Measurements from ENCODE around the gene ZNF726. TPM values are rescaled to one million over a fixed set of nuclear protein-coding genes. Genes with fewer than 3 reads are reported as not detected.
"Not testable (repeated sequence)": the region's sequence is repeated elsewhere in the genome, so short reads cannot be mapped to it uniquely, and the experiment has no call there.

Gene ZNF726
- total RNA-seq, 1 experiment from 2014 or later = 0.11 TPM

DNA sequence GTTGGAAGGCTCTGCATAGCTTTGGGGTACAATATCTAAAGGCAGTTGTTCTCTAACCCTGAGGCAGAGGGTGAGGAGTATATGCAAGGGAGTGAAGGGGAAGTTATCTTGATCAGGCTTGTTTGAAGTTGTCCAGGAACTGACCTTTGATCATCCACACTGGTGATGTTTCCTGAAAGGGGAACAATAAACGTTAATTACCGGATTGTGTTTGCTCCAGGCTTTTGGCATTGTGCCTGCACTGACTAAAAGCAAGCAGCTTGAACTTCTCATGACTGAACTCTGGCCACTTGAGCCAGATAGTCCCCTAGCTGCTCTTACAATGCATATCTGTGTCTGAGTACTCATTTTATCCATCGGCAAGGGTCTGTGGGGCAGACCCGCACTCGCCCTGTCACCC is 27.0 kb upstream of the ZNF726 start:
- no CpG with 5 or more reads among the region's 5 CpGs for WGBS (ENCODE audit: extremely low coverage, insufficient read length, low lambda C conversion rate)
- H3K4me2 ChIP-seq (ENCODE audit: insufficient read depth, insufficient read length, low read length) = no peak overlapping the region

DNA sequence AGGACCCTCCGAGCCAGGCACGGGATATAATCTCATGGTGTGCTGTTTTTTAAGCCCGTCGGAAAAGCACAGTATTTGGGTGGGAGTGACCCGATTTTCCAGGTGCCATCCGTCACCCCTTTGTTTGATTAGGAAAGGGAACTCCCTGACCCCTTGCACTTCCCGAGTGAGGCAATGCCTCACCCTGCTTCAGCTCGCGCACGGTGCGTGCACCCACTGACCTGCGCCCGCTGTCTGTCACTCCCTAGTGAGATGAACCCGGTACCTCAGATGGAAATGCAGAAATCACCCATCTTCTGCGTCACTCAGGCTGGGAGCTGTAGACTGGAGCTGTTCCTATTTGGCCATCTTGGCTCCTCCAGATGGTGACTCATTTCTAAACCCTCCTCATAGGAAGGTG is 18.6 kb upstream of the ZNF726 start:
- not testable (repeated sequence) for H3K23ac ChIP-seq (ENCODE audit: insufficient read length, low read depth, low read length); H3K27me3 Mint-ChIP-seq (ENCODE audit: low read depth); H2BK12ac ChIP-seq (ENCODE audit: insufficient read length, low read depth, low read length); H3K27ac ChIP-seq (ENCODE audit: insufficient read length, low read depth, low read length); H3K79me2 ChIP-seq (ENCODE audit: insufficient read depth, low read length); H3K4me2 ChIP-seq (ENCODE audit: insufficient read depth, insufficient read length, low read length); H2BK5ac ChIP-seq (ENCODE audit: insufficient read length, low read length); H3K4ac ChIP-seq (ENCODE audit: low read depth, low read length); H3T11ph ChIP-seq (ENCODE audit: low read length); H2AK5ac ChIP-seq (ENCODE audit: insufficient read length, low read length); H2AFZ ChIP-seq (ENCODE audit: low read length); H3K79me1 ChIP-seq (ENCODE audit: insufficient read depth, low read depth, low read length, poor library complexity, severe bottlenecking); H3K4me1 ChIP-seq (ENCODE audit: insufficient read depth, low read length); H3K14ac ChIP-seq (ENCODE audit: insufficient read depth, low read length); H4K91ac ChIP-seq (ENCODE audit: insufficient read length, low read depth, low read length); H4K8ac ChIP-seq (replicated peaks; ENCODE audit: insufficient read length, low read depth, low read length); H2BK120ac ChIP-seq (ENCODE audit: low read depth, low read length, poor library complexity, severe bottlenecking); H4K20me1 ChIP-seq (ENCODE audit: control insufficient read depth, insufficient read depth, insufficient read length); H3K4me3 Mint-ChIP-seq; H3K4me1 Mint-ChIP-seq; DNase-seq; H3K27me3 ChIP-seq (ENCODE audit: insufficient read depth, low read length); H3K56ac ChIP-seq (ENCODE audit: insufficient read length, low read depth, low read length); H3K23me2 ChIP-seq (ENCODE audit: insufficient read length, low read depth, low read length, poor library complexity, severe bottlenecking); H2BK15ac ChIP-seq (ENCODE audit: low read depth, low read length); H3K9ac ChIP-seq (ENCODE audit: extremely low read depth, insufficient read length, low read length); H4K5ac ChIP-seq (ENCODE audit: insufficient read length, low read depth, low read length); H3K18ac ChIP-seq (ENCODE audit: insufficient read length, low read depth, low read length); H2BK20ac ChIP-seq (ENCODE audit: low read depth, low read length, poor library complexity, severe bottlenecking); H3K27ac Mint-ChIP-seq
- peaks cover 51% of the 10 kb centered on the region for H3K9me3 ChIP-seq (ENCODE audit: control insufficient read depth, low read depth, low read length)
- H3K9me3 Mint-ChIP-seq = peaks cover 67% of the 10 kb centered on the region in 2 experiments
- peaks cover 0 to 19% (median 0%) of the 10 kb centered on the region in 3 experiments; a peak in 3 of 7 replicates for H3K36me3 Mint-ChIP-seq (ENCODE audit: insufficient read depth in 1 of 3, low read depth in 3 of 3)
- no CpG with 5 or more reads among the region's 15 CpGs for WGBS (ENCODE audit: extremely low coverage, insufficient read length, low lambda C conversion rate)

More for the DNA sequence above, 27.0 kb upstream of the ZNF726 start:
- Histone ChIP-seq H3K14ac (ENCODE audit: insufficient read depth, low read length) (no peak overlapping the region), H3K79me1 (ENCODE audit: insufficient read depth, low read depth, low read length, poor library complexity, severe bottlenecking) (no peaks in the 10 kb centered on the region), H3K9me3 (ENCODE audit: control insufficient read depth, low read depth, low read length) (peaks cover 66% of the 10 kb centered on the region), H2AFZ (ENCODE audit: low read length) (no peak overlapping the region), H3K56ac (ENCODE audit: insufficient read length, low read depth, low read length) (no peak overlapping the region), H3K27ac (ENCODE audit: insufficient read length, low read depth, low read length) (no peak overlapping the region), H3K4me1 (ENCODE audit: insufficient read depth, low read length) (no peaks in the 10 kb centered on the region), H4K91ac (ENCODE audit: insufficient read length, low read depth, low read length) (no peak overlapping the region), H2BK5ac (ENCODE audit: insufficient read length, low read length) (no peak overlapping the region), H3K27me3 (ENCODE audit: insufficient read depth, low read length) (no peaks in the 10 kb centered on the region), H3K9ac (ENCODE audit: extremely low read depth, insufficient read length, low read length) (no peak overlapping the region), H3K18ac (ENCODE audit: insufficient read length, low read depth, low read length) (no peak overlapping the region), H4K20me1 (ENCODE audit: control insufficient read depth, insufficient read depth, insufficient read length) (no peaks in the 10 kb centered on the region), H3K23ac (ENCODE audit: insufficient read length, low read depth, low read length) (no peak overlapping the region), H4K8ac (replicated peaks; ENCODE audit: insufficient read length, low read depth, low read length) (no peak overlapping the region), H2BK120ac (ENCODE audit: low read depth, low read length, poor library complexity, severe bottlenecking) (no peak overlapping the region), H3K23me2 (ENCODE audit: insufficient read length, low read depth, low read length, poor library complexity, severe bottlenecking) (no peaks in the 10 kb centered on the region), H3K79me2 (ENCODE audit: insufficient read depth, low read length) (no peaks in the 10 kb centered on the region), H3K4ac (ENCODE audit: low read depth, low read length) (no peak overlapping the region), H3T11ph (ENCODE audit: low read length) (no peak overlapping the region), H2BK15ac (ENCODE audit: low read depth, low read length) (no peak overlapping the region), H2BK20ac (ENCODE audit: low read depth, low read length, poor library complexity, severe bottlenecking) (no peak overlapping the region), H4K5ac (ENCODE audit: insufficient read length, low read depth, low read length) (no peak overlapping the region), H2AK5ac (ENCODE audit: insufficient read length, low read length) (no peak overlapping the region), H2BK12ac (ENCODE audit: insufficient read length, low read depth, low read length) (no peak overlapping the region)
- Mint-ChIP-seq H3K4me3 (no peak overlapping the region), H3K36me3 (ENCODE audit: insufficient read depth in 1 of 3, low read depth in 3 of 3) (peaks cover 0 to 20% (median 7%) of the 10 kb centered on the region in 3 experiments; a peak in 5 of 7 replicates), H3K27ac (no peak overlapping the region), H3K4me1 (no peaks in the 10 kb centered on the region), H3K9me3 (peaks cover 76 to 84% of the 10 kb centered on the region in 2 experiments), H3K27me3 (ENCODE audit: low read depth) (peaks cover 3% of the 10 kb centered on the region)
- no peak for DNase-seq
- TF ChIP-seq, protein P1, sequence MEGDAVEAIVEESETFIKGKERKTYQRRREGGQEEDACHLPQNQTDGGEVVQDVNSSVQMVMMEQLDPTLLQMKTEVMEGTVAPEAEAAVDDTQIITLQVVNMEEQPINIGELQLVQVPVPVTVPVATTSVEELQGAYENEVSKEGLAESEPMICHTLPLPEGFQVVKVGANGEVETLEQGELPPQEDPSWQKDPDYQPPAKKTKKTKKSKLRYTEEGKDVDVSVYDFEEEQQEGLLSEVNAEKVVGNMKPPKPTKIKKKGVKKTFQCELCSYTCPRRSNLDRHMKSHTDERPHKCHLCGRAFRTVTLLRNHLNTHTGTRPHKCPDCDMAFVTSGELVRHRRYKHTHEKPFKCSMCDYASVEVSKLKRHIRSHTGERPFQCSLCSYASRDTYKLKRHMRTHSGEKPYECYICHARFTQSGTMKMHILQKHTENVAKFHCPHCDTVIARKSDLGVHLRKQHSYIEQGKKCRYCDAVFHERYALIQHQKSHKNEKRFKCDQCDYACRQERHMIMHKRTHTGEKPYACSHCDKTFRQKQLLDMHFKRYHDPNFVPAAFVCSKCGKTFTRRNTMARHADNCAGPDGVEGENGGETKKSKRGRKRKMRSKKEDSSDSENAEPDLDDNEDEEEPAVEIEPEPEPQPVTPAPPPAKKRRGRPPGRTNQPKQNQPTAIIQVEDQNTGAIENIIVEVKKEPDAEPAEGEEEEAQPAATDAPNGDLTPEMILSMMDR (conservative IDR thresholded peaks at IDR 0.05) = no peak
